ENCODE measurements around the gene MIEN1.
A peak's percentile ranks its signal among the peaks of the same experiment; 100 is the strongest.

MIEN1 gene

DNA sequence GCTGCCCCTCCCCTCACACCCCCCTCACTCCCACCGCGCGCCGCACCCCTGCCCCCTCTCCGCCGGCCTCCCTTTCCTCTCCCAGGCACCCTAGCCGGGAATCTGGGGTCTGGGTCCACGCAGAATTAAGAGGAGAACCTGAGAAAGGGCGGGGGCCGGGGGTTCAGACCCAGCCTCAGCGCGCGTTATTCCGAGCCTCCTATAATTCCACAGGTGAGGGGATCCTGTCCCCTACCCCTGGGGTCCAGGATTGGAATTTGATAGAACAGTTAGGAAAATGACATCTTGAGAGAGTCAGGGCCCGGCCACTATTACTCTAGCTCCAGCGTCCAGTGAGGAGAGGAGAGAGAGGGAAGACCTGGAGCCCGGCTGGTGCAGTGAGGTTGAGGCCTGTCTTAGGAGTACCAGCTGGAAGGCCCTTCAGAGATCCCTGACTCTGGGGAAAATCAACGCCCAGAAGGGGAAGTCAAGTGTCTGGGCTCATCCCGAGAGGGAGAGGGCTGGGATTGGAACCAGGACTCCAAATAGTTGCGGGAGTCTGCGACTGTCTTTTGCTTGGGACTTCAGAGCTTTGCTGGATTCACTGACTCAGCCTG lies 24.7 kb upstream of the MIEN1 start:
- peak overlapping the region; percentile 67 for H3K4me3 ChIP-seq (ENCODE audit: low read depth, low read length)
- TF ChIP-seq, protein P1, sequence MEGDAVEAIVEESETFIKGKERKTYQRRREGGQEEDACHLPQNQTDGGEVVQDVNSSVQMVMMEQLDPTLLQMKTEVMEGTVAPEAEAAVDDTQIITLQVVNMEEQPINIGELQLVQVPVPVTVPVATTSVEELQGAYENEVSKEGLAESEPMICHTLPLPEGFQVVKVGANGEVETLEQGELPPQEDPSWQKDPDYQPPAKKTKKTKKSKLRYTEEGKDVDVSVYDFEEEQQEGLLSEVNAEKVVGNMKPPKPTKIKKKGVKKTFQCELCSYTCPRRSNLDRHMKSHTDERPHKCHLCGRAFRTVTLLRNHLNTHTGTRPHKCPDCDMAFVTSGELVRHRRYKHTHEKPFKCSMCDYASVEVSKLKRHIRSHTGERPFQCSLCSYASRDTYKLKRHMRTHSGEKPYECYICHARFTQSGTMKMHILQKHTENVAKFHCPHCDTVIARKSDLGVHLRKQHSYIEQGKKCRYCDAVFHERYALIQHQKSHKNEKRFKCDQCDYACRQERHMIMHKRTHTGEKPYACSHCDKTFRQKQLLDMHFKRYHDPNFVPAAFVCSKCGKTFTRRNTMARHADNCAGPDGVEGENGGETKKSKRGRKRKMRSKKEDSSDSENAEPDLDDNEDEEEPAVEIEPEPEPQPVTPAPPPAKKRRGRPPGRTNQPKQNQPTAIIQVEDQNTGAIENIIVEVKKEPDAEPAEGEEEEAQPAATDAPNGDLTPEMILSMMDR (IDR thresholded peaks at IDR 0.05; ENCODE audit: low read depth, low read length), result no peak

DNA sequence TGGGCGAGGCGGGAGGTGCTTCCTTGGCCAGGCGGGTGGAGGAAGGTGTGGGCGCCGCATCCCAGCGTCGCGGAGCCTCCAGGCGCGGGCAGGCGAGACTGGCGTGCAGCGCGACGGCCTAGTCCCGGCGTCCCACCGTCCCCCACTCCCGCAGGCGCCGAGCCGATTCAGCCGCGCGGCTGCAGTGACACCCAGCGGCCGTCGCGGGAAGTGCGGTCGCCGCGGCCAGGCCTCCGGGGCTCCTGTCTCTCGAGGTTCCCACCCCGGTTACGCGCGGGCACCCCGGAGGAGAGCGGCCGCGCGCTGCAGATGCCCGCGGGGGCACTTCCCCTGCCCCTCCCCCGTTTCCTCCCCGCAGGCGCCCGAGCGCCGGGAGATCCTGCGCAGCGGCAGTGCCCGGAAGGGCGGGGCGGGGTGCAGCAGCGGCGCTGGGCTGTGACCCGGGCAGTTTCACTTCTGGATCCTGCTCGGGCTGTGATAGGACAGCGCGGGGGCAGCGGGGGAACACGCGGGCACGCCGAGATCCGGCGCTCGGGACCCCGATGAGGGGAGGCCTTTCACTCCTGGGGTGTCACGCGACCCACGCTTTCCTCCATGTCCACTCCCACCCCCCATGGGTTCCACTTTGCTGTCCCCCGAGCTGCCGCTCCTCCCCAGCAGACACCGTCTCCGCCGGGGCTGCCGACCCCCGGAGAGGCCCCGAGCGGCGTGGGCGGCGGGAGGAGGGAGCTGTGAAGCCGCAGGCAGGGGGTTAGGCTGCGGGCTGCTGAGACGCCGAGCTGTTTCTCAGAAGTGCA lies 24.0 kb upstream of the MIEN1 start:
- TF ChIP-seq, protein P1 (IDR thresholded peaks at IDR 0.05; ENCODE audit: low read depth, low read length), result peak; percentile 50; the same call in 1 of the 2 replicates
- peak overlapping the region; percentile 67 for H3K4me3 ChIP-seq (ENCODE audit: low read depth, low read length)

DNA sequence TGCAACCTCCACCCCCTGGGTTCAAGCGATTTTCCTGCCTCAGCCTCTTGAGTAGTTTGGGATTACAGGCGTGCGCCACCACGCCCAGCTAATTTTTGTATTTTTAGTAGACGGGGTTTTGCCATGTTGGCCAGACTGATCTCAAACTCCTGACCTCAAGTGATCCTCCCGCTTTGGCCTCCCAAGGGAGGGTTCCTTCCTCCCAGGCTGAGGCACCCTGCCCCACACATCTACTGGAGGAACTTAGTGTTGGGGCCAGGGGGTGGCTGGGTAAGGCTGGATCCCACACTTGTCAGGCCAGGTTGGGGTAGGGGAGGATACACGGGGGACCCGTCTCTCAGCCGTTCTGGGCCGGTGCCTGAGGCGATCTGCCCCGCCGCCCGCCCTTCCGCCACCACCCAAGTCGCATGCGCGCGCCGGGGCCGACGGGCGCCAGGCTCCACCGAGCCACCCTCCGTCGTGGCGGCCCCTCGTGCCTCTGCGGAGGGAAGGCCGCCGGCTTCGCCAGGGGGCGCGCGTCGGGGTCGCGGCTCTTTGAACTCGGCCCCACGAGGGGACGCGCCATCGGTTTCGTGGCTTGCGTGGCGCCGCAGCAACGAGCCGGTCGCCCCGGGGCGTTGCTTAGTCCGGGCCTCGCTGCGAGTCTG lies 23.3 kb upstream of the MIEN1 start:
- peak overlapping the region; percentile 67 for H3K4me3 ChIP-seq (ENCODE audit: low read depth, low read length)
- TF ChIP-seq, protein P1 (IDR thresholded peaks at IDR 0.05; ENCODE audit: low read depth, low read length), result 0 out of 2 replicates have a peak, but pooled peaks have one; percentile 2

DNA sequence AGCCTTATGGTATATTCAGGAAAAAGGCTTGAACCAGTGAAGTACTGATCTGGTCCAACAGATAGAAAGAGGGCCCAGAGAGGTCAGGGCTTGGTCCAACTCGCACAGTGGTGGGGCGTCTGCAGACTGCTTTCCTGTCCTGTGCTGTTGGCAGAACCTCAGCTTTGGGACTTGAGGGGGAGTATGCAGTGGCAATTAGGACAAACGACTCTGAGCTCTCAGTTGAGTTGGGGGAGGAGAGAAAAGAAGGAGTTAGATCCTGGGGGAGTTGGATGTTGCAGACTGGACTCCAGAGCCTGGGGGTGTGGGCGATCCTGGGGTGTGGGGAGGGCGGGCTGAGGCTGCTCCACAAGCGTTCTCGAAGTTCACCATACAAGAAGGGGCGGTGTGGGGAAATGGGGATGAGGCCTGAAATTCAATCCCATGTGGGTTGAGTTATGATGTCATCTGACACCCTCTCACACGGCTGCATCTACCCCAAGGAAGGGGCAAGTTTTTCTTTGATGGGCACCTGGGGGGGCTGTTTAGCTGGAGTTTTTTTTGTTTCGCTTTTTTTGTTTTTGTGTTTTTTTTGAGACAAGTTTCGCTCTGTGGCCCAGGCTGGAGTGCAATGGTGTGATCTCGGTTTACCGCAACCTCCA lies 22.0 kb upstream of the MIEN1 start:
- H3K4me3 ChIP-seq (ENCODE audit: low read depth, low read length), result no peak overlapping the region
- TF ChIP-seq, protein P1 (IDR thresholded peaks at IDR 0.05; ENCODE audit: low read depth, low read length), result no peak

DNA sequence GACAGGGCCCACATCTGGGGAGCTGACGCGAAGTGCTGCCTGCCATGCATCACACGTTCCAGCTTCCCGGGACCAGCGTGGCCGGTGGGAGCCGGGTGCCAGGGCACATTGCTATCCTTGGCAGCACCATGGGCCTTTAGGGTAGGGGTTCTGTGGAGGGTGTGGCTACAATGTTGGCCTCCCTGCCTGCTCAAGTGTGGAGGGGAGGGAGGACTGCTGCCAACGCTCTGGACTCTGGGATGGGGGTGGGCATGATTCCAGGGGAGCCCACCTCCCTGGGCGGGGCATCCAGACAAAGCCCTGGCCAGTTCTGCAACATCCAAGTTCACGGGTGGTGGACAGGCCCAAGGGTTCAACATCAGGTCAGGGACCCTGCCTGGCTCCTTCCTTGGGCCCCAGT lies 21.3 kb upstream of the MIEN1 start:
- TF ChIP-seq, protein P1 (IDR thresholded peaks at IDR 0.05; ENCODE audit: low read depth, low read length), result no peak

DNA sequence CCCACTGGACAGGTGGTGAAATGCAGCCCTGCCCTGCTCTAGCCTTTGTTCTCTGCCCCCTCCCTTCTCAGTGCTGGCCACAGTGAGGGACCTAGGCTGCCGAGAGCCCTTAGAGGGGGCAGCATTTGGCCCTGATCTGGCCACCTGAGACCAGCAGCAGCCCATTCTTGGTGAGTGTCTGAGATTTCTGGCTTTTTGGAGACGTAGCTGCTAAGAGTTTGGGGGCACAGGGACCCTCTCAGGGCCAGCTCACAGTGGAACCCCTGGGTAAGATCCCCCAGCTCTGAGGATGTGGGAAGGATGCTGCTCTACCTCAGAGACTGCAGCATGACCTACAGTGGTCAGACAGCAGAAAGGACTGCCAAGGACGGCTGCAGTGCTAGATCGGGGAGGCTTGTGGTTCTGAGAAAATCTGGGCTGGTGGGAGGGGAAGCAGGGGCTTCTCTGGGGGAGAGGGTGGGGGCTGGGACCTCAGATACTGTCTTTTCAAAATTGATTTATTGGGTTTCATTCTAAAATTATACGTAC lies 20.7 kb upstream of the MIEN1 start:
- TF ChIP-seq, protein P1 (IDR thresholded peaks at IDR 0.05; ENCODE audit: low read depth, low read length), result no peak
- no peak overlapping the region for H3K4me3 ChIP-seq (ENCODE audit: low read depth, low read length)

More for the DNA sequence above, 21.3 kb upstream of the MIEN1 start:
- H3K4me3 ChIP-seq (ENCODE audit: low read depth, low read length), result no peak overlapping the region
